ENCODE measurements around the gene EFCAB9. TPM values are rescaled to one million over a fixed set of nuclear protein-coding genes. Genes with fewer than 3 reads are reported as not detected.
"Not testable (repeated sequence)": the region's sequence is repeated elsewhere in the genome, so short reads cannot be mapped to it uniquely, and the experiment has no call there.

EFCAB9 gene
- total RNA-seq, 4 donors from 2014 or later = not detected

- no peak for TF ChIP-seq CTCF (IDR thresholded peaks at IDR 0.05)
- TF ChIP-seq POLR2A (IDR thresholded peaks at IDR 0.05; ENCODE audit: low read depth) = no peak
- no peak for TF ChIP-seq EP300 (IDR thresholded peaks at IDR 0.05)
- TF ChIP-seq POLR2AphosphoS5 (IDR thresholded peaks at IDR 0.05) = no peak
- WGBS = 89% methylated on average over 8 of the region's 10 CpGs
Measured at GRCh38 chr5:172147857-172148256, 46.1 kb upstream of the EFCAB9 start.

GRCh38 chr5:172148381-172148780, 45.6 kb upstream of the EFCAB9 start:
- no peaks in the 10 kb centered on the region for H3K9me3 ChIP-seq
- peaks cover 17 to 43% (median 32%) of the 10 kb centered on the region in 4 donors for H3K4me1 ChIP-seq
- no peak overlapping the region for H3K27ac ChIP-seq (replicated peaks in 1 of 4)
- no peak overlapping the region for H3K4me3 ChIP-seq
- H3K27me3 ChIP-seq = no peaks in the 10 kb centered on the region
- WGBS = 89% methylated on average over 8 of the region's 9 CpGs
- no peak for TF ChIP-seq POLR2AphosphoS5 (IDR thresholded peaks at IDR 0.05)
- no peak for TF ChIP-seq EP300 (IDR thresholded peaks at IDR 0.05)
- no peak for TF ChIP-seq CTCF (IDR thresholded peaks at IDR 0.05)
- no peak for TF ChIP-seq POLR2A (IDR thresholded peaks at IDR 0.05; ENCODE audit: low read depth)
- intact Hi-C loops (cut with DNase I) = no loop called here
- H3K36me3 ChIP-seq = peaks cover 0 to 15% (median 12%) of the 10 kb centered on the region in 4 donors
- DNase-seq (ENCODE audit: extremely low spot score) = no peak

More at GRCh38 chr5:172147857-172148256, 46.1 kb upstream of the EFCAB9 start:
- no peak for DNase-seq (ENCODE audit: extremely low spot score)
- H3K36me3 ChIP-seq = peaks cover 0 to 15% (median 12%) of the 10 kb centered on the region in 4 donors
- no peak overlapping the region for H3K27ac ChIP-seq (replicated peaks in 1 of 4)
- peaks cover 17 to 45% (median 34%) of the 10 kb centered on the region in 4 donors for H3K4me1 ChIP-seq
- H3K27me3 ChIP-seq = no peaks in the 10 kb centered on the region
- intact Hi-C loops (cut with DNase I) = no loop called here
- no peak overlapping the region for H3K4me3 ChIP-seq
- no peaks in the 10 kb centered on the region for H3K9me3 ChIP-seq

GRCh38 chr5:172149073-172149472, 44.9 kb upstream of the EFCAB9 start:
- TF ChIP-seq POLR2AphosphoS5 (IDR thresholded peaks at IDR 0.05) = no peak
- no peak for TF ChIP-seq EP300 (IDR thresholded peaks at IDR 0.05)
- TF ChIP-seq POLR2A (IDR thresholded peaks at IDR 0.05; ENCODE audit: low read depth) = no peak
- TF ChIP-seq CTCF (IDR thresholded peaks at IDR 0.05) = no peak
- Histone ChIP-seq H3K4me3 (no peak overlapping the region), H3K27ac (replicated peaks in 1 of 4) (no peak overlapping the region), H3K9me3 (no peaks in the 10 kb centered on the region), H3K27me3 (no peaks in the 10 kb centered on the region), H3K36me3 (peaks cover 0 to 21% (median 12%) of the 10 kb centered on the region in 4 donors), H3K4me1 (peaks cover 14 to 36% (median 26%) of the 10 kb centered on the region in 4 donors)
- intact Hi-C loops (cut with DNase I) = no loop called here
- 87% methylated on average over 3 of the region's 3 CpGs for WGBS
- DNase-seq (ENCODE audit: extremely low spot score) = no peak

- H3K4me3 ChIP-seq; intact Hi-C loops (cut with DNase I); H3K27ac ChIP-seq (replicated peaks in 1 of 4); H3K9me3 ChIP-seq; DNase-seq (ENCODE audit: extremely low spot score); H3K27me3 ChIP-seq: not testable (repeated sequence)
- peaks cover 10 to 32% (median 22%) of the 10 kb centered on the region in 4 donors for H3K4me1 ChIP-seq
- peaks cover 0 to 25% (median 16%) of the 10 kb centered on the region in 4 donors for H3K36me3 ChIP-seq
- 94% methylated on average over 11 of the region's 11 CpGs for WGBS
Measured at GRCh38 chr5:172149481-172149880, 44.5 kb upstream of the EFCAB9 start.

GRCh38 chr5:172150514-172151425, 43.2 kb upstream of the EFCAB9 start:
- Histone ChIP-seq H3K4me3 (no peak overlapping the region), H3K27ac (replicated peaks in 1 of 4) (peak overlapping the region in 1 of 4 donors; percentile 39), H3K9me3 (no peaks in the 10 kb centered on the region), H3K4me1 (peaks cover 0 to 28% (median 13%) of the 10 kb centered on the region in 4 donors), H3K27me3 (no peaks in the 10 kb centered on the region), H3K36me3 (peaks cover 0 to 35% (median 25%) of the 10 kb centered on the region in 4 donors)
- no peak for DNase-seq (ENCODE audit: extremely low spot score)
- TF ChIP-seq POLR2AphosphoS5 (IDR thresholded peaks at IDR 0.05) (peak in 1 of 2 donors; percentile 22), CTCF (IDR thresholded peaks at IDR 0.05) (no peak)
- intact Hi-C loops (cut with DNase I) = no loop called here
- WGBS = 68% methylated on average over 16 of the region's 16 CpGs

Data from esophagus muscularis mucosa (tissue), 4 donors.